ENCODE data around the gene SHMT1.
"Not testable (repeated sequence)": the region's sequence is repeated elsewhere in the genome, so short reads cannot be mapped to it uniquely, and the experiment has no call there.

DNA sequence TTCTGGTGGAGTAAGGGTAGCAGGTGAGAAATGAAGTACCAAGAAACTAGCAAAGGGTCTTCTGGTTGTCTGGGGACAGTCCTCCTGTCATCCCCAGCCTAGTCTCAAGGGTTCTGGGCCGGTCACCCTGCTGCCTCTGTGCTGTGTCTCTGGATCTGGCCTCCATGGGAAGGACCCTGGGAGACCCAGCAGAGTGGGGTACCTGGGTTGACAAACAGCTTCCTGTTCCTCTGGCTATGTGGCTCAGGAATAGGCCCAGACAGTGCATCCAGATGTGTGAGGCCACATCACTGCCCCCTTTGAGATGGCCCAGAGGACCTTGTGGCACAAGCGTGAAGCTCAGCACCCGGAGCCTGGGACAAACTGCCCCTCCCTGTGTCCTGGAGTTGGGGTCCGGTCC, 24.9 kb upstream of the SHMT1 start:
- TF ChIP-seq, protein P1, sequence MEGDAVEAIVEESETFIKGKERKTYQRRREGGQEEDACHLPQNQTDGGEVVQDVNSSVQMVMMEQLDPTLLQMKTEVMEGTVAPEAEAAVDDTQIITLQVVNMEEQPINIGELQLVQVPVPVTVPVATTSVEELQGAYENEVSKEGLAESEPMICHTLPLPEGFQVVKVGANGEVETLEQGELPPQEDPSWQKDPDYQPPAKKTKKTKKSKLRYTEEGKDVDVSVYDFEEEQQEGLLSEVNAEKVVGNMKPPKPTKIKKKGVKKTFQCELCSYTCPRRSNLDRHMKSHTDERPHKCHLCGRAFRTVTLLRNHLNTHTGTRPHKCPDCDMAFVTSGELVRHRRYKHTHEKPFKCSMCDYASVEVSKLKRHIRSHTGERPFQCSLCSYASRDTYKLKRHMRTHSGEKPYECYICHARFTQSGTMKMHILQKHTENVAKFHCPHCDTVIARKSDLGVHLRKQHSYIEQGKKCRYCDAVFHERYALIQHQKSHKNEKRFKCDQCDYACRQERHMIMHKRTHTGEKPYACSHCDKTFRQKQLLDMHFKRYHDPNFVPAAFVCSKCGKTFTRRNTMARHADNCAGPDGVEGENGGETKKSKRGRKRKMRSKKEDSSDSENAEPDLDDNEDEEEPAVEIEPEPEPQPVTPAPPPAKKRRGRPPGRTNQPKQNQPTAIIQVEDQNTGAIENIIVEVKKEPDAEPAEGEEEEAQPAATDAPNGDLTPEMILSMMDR (optimal IDR thresholded peaks at IDR 0.05 in 1 of 3, IDR thresholded peaks at IDR 0.05 in 1 of 3, conservative IDR thresholded peaks at IDR 0.05 in 1 of 3; ENCODE audit: extremely low read depth in 1 of 3, insufficient read depth in 2 of 3, low read length in 3 of 3): not testable (repeated sequence)
- TF ChIP-seq EZH2 (IDR thresholded peaks at IDR 0.05; ENCODE audit: low read length): not testable (repeated sequence)
